HepG2 (cell line): ENCODE data around the gene UPB1.

Experiments
- CTCF ChIP-seq: sonication (generic); formaldehyde crosslinking; IDR thresholded peaks from 2 replicates; pipeline ENCODE4 v1.5.0; 2020; ENCODE audit warnings: mild to moderate bottlenecking, missing genetic modification reagents, moderate library complexity
- ZBTB25 ChIP-seq: IDR thresholded peaks from 2 replicates; pipeline ENCODE4 v1.6.1; 2018; ENCODE audit warnings: missing genetic modification reagents
- ZFP36L2 ChIP-seq: sonication (generic); formaldehyde crosslinking; IDR thresholded peaks from 2 replicates; pipeline ENCODE4 v1.4.0; 2020; ENCODE audit warnings: missing genetic modification reagents

- TF ChIP-seq CTCF (CRISPR knock-in tag), result no peak
- TF ChIP-seq ZBTB25 (CRISPR knock-in tag), result no peak
- TF ChIP-seq ZFP36L2, result no peak
These were observed 34.8 kb downstream of the UPB1 start for GRCh38 chr22:24529898-24530297.
